Keratinocyte (primary cell): Measurements from ENCODE around the gene ATG10. TPM values are rescaled to one million over a fixed set of nuclear protein-coding genes. Genes with fewer than 3 reads are reported as not detected.

ENCODE experiments used
- DNase-seq: peaks from one replicate; pipeline ENCODE4 v3.0.0-alpha.2; 2011; ENCODE audit warnings: low read depth, missing footprints, low spot score
- FAIRE-seq: peaks from 2 replicates; lab custom pipeline; 2011; peaks lifted over from hg19 to GRCh38; lab: Jason Lieb, UNC
- H2AFZ ChIP-seq: 2 replicates; pipeline ENCODE4 v1.6.0; 2012; ENCODE audit warnings: low read length, control low read depth, inconsistent platforms; ENCODE audit not compliant: control insufficient read depth
- H3K27ac ChIP-seq: 2 replicates; pipeline ENCODE4 v1.5.1; 2011; ENCODE audit warnings: low read length; ENCODE audit not compliant: control insufficient read depth, insufficient read depth
- H3K27me3 ChIP-seq: 3 replicates; pipeline ENCODE4 v1.6.0; 2011; ENCODE audit warnings: low read length; ENCODE audit not compliant: control insufficient read depth, insufficient read depth; ENCODE audit errors: extremely low read depth
- H3K36me3 ChIP-seq, 2 experiments: 2 replicates in 1 of 2; 3 replicates in 1 of 2; pipeline ENCODE4 v1.5.1; 2011; ENCODE audit warnings: low read length in 2 of 2, mild to moderate bottlenecking in 1 of 2; ENCODE audit not compliant: control insufficient read depth in 2 of 2, insufficient read depth in 2 of 2; ENCODE audit errors: extremely low read depth in 1 of 2
- H3K4me1 ChIP-seq: 3 replicates; pipeline ENCODE4 v1.5.1; 2011; ENCODE audit warnings: low read length; ENCODE audit not compliant: control insufficient read depth, insufficient read depth; ENCODE audit errors: extremely low read depth
- H3K4me2 ChIP-seq: 3 replicates; pipeline ENCODE4 v1.6.0; 2011; ENCODE audit warnings: low read depth, low read length; ENCODE audit not compliant: control insufficient read depth, insufficient read depth; ENCODE audit errors: extremely low read depth
- H3K4me3 ChIP-seq, 3 experiments: fragments of 200-600 bp in 1 of 3; sonication (generic) in 1 of 3; 2 replicates in 2 of 3; 3 replicates in 1 of 3; pipeline ENCODE4 v1.5.1; 2011 to 2016; ENCODE audit warnings: low read length in 3 of 3, mild to moderate bottlenecking in 3 of 3, control low read depth in 2 of 3, inconsistent platforms in 1 of 3, low read depth in 1 of 3, mixed read lengths in 1 of 3, mixed run types in 1 of 3, moderate library complexity in 1 of 3; ENCODE audit not compliant: control insufficient read depth in 2 of 3, insufficient read depth in 2 of 3; ENCODE audit errors: extremely low read depth in 1 of 3
- H3K79me2 ChIP-seq: 2 replicates; pipeline ENCODE4 v1.6.0; 2012; ENCODE audit warnings: low read length; ENCODE audit not compliant: control insufficient read depth, insufficient read depth
- H3K9ac ChIP-seq: 3 replicates; pipeline ENCODE4 v1.6.0; 2011; ENCODE audit warnings: low read length; ENCODE audit not compliant: control insufficient read depth, insufficient read depth; ENCODE audit errors: extremely low read depth
- H3K9me1 ChIP-seq: 3 replicates; pipeline ENCODE4 v1.6.0; 2011; ENCODE audit warnings: low read length; ENCODE audit not compliant: control insufficient read depth, insufficient read depth; ENCODE audit errors: extremely low read depth
- H3K9me3 ChIP-seq: 2 replicates; pipeline ENCODE4 v1.5.1; 2012; ENCODE audit warnings: low read depth, low read length; ENCODE audit not compliant: control insufficient read depth
- H4K20me1 ChIP-seq: 3 replicates; pipeline ENCODE4 v1.6.0; 2011; ENCODE audit warnings: low read length; ENCODE audit not compliant: control insufficient read depth, insufficient read depth; ENCODE audit errors: extremely low read depth
- EZH2 ChIP-seq: IDR thresholded peaks from one replicate; pipeline ENCODE4 v1.6.1; 2012; ENCODE audit warnings: inconsistent platforms, mild to moderate bottlenecking, low read length, moderate library complexity
- dilution Hi-C: fragments of 300-500 bp; cut with MboI; formaldehyde crosslinking; loops from one replicate; pipeline ENCODE4 v1.7.0; 2020; ENCODE audit warnings: low sequenced_read_pairs; ENCODE audit not compliant: extremely low pct_ligation_motif_present
- polyA plus RNA-seq, 5 experiments: library from polyadenylated mRNA; depleted of rRNA in 3 of 5; stranded (reverse) in 3 of 5; stranded (forward) in 1 of 5; unstranded in 1 of 5; fragments of >200 nt; gene quantifications; 1 replicate in 1 of 5; 2 replicates in 3 of 5; 3 replicates in 1 of 5; pipeline versions ENCODE4 v1.2.1 to v1.2.3, GENCODE V29; 2011 to 2012; ENCODE audit warnings: missing spikeins in 2 of 5, low read depth in 1 of 5, low replicate concordance in 1 of 5
- TF ChIP-seq, protein P1 (sequence below), 3 experiments: IDR thresholded peaks in 1 of 3; conservative IDR thresholded peaks in 1 of 3; optimal IDR thresholded peaks in 1 of 3; 2 replicates in 2 of 3; 3 replicates in 1 of 3; pipeline versions ENCODE3 to v1.5.1; 2011; ENCODE audit warnings: low read length in 3 of 3, mild to moderate bottlenecking in 3 of 3, moderate library complexity in 2 of 3, control low read depth in 1 of 3, inconsistent platforms in 1 of 3; ENCODE audit not compliant: insufficient read depth in 2 of 3; ENCODE audit errors: extremely low read depth in 1 of 3

ATG10 gene
- polyA plus RNA-seq, 1 donor (not counting 4 experiments of a cell fraction or from before 2014, with no cell fraction given) = 5.4 TPM

DNA sequence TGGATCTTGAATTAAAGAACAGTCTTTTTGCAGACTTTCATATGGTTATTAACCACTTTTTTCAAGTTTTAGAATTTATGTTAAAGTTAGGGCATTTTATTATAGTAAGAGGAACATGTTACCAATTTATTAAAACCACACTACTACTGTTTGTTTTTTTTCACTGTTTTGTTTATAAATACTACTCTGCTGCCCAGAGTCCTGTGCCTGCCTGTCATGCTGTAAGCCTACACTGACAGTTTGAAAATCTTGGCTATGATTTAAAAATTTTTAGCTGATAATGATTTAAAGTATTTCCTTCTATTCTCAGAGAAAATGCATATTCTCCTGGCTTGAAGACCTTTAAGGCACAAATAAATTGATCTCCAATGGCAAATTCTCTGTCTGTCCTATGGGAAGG lies 177.6 kb downstream of the ATG10 start:
- H3K4me2 ChIP-seq = no peak overlapping the region
- H4K20me1 ChIP-seq = no peaks in the 10 kb centered on the region
- dilution Hi-C loops = no loop called here
- FAIRE-seq = no peak
- TF ChIP-seq, protein P1, sequence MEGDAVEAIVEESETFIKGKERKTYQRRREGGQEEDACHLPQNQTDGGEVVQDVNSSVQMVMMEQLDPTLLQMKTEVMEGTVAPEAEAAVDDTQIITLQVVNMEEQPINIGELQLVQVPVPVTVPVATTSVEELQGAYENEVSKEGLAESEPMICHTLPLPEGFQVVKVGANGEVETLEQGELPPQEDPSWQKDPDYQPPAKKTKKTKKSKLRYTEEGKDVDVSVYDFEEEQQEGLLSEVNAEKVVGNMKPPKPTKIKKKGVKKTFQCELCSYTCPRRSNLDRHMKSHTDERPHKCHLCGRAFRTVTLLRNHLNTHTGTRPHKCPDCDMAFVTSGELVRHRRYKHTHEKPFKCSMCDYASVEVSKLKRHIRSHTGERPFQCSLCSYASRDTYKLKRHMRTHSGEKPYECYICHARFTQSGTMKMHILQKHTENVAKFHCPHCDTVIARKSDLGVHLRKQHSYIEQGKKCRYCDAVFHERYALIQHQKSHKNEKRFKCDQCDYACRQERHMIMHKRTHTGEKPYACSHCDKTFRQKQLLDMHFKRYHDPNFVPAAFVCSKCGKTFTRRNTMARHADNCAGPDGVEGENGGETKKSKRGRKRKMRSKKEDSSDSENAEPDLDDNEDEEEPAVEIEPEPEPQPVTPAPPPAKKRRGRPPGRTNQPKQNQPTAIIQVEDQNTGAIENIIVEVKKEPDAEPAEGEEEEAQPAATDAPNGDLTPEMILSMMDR (optimal IDR thresholded peaks at IDR 0.05 in 1 of 3, IDR thresholded peaks at IDR 0.05 in 1 of 3, conservative IDR thresholded peaks at IDR 0.05 in 1 of 3; ENCODE audit: extremely low read depth in 1 of 3, insufficient read depth in 2 of 3, low read length in 3 of 3) = no peak
- TF ChIP-seq EZH2 = no peak
- DNase-seq = no peak
- H3K9ac ChIP-seq = no peak overlapping the region
- no peaks in the 10 kb centered on the region for H3K4me1 ChIP-seq
- H3K27ac ChIP-seq = no peak overlapping the region
- H3K9me1 ChIP-seq = no peaks in the 10 kb centered on the region
- H3K79me2 ChIP-seq = no peaks in the 10 kb centered on the region
- H3K4me3 ChIP-seq = no peak overlapping the region
- no peak overlapping the region for H2AFZ ChIP-seq
- no peaks in the 10 kb centered on the region for H3K9me3 ChIP-seq
- H3K36me3 ChIP-seq = no peaks in the 10 kb centered on the region
- H3K27me3 ChIP-seq = no peaks in the 10 kb centered on the region

DNA sequence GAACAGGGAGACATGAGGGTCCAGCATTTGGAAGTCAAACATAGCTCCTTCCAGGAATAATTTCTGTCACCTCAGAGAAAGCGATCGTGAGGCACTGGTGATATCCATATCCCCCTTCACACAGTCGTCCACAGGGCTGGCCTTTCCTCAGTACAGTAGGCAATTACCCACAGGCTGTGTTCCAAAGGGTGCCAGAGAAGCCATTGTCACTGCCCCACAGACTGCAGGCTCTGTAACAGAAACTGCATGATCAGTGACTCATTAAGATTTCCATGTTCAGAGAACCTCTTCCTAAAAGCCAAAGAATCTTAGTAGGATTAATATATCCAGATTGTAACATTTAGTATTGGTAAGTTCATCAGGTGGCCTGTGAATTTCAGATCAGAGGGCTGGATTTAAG lies 178.7 kb downstream of the ATG10 start:
- dilution Hi-C loops = no loop called here
- Histone ChIP-seq H2AFZ (no peak overlapping the region), H3K9ac (no peak overlapping the region), H3K27me3 (no peaks in the 10 kb centered on the region), H3K4me1 (no peaks in the 10 kb centered on the region), H3K9me1 (no peaks in the 10 kb centered on the region), H4K20me1 (no peaks in the 10 kb centered on the region), H3K4me2 (no peak overlapping the region), H3K79me2 (no peaks in the 10 kb centered on the region), H3K9me3 (no peaks in the 10 kb centered on the region), H3K36me3 (no peaks in the 10 kb centered on the region), H3K27ac (no peak overlapping the region), H3K4me3 (no peak overlapping the region)
- TF ChIP-seq, protein P1 (optimal IDR thresholded peaks at IDR 0.05 in 1 of 3, IDR thresholded peaks at IDR 0.05 in 1 of 3, conservative IDR thresholded peaks at IDR 0.05 in 1 of 3; ENCODE audit: extremely low read depth in 1 of 3, insufficient read depth in 2 of 3, low read length in 3 of 3) = no peak
- no peak for TF ChIP-seq EZH2
- DNase-seq (no peak), FAIRE-seq (no peak)
